GM21576 (cell line): Measurements from ENCODE around the gene TMOD2.

Experiments
- ATAC-seq: cut with Tn5 transposase; IDR thresholded peaks from one replicate; pipeline ENCODE4 v1.9.1; 2021; ENCODE audit warnings: mild to moderate bottlenecking, moderate library complexity; ENCODE audit not compliant: unreplicated experiment

TMOD2 gene

DNA sequence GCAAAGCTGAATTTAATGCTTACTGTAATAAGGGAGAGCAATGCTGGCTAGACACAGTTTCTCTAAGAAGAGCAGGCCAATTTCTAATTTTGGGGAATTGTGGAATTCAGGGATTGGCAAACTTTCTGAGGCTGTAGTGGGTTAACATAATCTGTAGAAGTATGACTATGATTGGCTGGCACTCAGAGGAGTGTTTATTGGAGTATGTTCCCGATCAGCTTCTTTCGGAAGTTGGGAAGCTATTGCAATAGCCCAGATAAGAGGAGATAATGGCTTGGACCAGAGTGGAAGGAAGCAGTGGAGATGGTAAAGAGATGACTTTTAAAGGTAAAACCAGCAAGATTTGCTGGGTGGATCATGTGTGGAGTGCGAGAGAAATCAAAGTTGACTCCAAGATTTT, 97.4 kb downstream of the TMOD2 start:
- no peak for ATAC-seq

DNA sequence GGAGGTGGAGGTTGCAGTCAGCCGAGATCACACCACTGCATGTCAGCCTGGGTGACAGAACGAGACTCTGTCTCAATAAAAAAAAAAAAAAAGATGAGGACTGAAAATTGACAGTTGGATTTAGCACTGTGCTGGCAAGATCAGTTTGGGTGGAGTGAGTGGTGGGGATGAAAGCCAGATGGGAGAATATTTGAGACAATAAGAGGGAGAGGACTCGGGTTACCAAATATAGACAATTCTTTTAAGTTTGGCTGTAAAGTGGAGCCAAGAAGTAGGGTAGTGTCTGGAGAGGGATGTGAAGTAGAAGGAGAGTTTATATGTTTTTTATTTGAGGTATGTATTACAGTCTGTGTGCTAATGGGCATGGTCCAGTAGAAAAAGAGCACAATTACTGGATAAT, 98.5 kb downstream of the TMOD2 start:
- no peak for ATAC-seq

DNA sequence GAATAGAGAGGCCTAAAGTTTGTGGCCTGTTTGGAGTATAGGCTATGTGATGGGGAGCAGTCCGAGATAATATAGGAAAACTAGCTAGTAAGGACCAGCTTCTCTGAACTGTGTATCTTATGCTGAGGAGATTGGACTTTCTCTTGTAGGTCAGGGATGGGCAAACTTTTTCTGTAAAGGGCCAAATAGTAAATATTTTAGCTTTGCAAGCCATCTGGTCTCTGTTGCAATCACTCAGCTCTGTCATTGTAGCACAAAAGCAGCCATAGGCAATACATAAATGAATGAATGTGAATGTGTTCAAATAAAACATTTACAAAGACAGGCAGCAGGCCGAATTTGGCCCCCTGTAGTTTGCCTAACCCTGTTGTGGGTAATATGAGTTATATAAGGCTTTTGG, 102.6 kb downstream of the TMOD2 start:
- no peak for ATAC-seq

DNA sequence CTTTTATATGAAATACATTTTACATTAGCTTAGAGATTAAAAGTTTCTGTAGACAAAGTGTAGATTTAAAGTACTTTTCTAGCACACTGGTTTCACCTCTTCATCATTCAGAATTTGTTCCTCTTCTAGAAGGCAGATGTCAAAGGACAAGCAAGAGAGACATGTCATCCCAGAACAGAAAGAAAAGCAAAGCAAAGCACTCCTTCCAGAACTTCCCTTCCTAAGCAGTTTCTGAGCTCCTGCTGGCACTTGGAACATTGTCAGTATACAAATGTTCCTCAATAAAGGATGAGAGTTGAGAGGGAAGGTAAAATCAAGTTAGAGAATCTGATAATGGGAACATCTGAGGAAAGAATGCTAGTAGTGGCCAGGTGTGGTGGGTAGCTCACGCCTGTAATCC, 104.2 kb downstream of the TMOD2 start:
- ATAC-seq = no peak

DNA sequence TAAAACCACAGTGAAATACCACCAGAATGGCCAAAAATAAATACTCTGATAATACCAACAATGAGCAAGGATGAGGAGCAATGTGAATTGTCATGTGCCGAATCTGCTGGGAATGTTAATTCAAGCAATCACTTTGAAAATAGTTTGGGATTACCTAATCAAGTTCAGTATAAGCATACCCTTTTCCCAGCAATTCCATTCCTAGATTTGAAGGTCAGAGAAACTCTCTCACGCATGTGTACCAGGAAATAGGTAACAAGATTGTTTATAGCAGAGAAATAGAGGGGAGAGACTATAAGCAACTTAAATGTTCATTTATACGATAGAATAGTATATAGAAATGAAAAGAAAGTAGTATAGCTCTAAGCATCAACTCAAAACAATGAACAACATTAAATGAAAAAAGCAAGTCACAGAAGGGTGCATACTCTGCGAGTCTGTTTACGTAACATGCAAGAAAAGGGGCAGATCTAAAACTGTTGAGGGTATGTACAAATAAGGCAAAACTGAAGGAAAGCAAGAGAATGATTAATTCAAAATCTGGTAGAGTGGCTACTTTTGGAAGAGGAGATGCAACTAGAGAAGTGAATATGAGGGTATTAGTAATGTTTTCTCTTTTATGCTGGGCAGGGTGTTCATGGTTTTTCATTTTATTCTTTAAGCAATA, 105.5 kb downstream of the TMOD2 start:
- ATAC-seq = no peak

DNA sequence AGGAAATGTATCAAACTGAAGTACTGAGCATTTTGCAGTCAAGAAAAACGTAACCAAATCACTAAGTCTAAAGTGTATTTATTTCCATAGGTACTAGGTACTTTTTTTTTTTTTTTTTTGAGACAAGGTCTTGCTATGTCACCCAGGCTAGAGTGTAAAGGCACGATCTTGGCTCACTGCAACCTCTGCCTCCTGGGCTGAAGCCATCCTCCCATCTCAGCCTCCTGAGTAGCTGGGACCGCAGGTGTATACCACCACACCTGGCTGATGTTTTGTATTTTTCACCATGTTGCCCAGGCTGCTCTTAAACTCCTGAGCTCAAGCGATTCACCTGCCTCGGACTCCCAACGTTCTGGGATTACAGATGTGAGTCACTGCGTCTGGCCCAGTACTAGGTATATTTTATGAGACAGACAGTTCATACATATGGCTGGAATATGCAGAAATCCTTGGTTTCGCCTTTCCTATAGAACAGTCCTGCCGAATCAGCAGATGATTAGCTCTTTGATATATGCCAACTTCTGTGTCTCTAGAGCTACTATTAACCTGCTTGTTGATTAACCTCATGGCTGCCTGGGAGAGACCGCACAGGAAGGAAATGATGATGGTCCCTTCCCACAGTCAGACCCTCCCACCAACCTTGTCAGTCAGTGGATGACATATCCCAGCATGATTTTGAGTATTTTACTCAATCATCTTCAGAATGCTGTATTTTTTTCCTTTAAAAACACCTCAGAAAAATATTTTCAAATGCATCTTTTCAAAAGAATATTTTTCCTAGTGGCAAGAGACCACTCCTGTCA, 110.4 kb downstream of the TMOD2 start:
- no peak for ATAC-seq

DNA sequence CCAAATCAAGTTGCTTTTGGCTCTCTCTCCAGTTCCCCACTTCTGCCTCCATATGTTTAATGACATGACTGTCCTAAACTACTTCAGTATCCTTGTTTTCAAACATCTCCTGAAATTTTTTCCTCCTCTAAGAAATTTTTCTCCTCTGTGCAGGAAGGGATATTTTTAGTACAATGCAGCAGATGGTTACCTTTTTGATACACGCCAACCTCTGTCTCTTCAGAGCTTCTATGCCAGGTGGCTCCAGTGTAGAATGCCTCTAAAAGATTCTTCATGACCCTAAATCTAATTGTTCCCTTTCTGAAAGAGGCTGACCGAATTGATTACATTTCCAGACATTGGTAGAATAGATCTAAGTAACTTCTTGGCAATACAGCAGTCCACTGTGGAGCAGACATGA, 111.7 kb downstream of the TMOD2 start:
- ATAC-seq = no peak

DNA sequence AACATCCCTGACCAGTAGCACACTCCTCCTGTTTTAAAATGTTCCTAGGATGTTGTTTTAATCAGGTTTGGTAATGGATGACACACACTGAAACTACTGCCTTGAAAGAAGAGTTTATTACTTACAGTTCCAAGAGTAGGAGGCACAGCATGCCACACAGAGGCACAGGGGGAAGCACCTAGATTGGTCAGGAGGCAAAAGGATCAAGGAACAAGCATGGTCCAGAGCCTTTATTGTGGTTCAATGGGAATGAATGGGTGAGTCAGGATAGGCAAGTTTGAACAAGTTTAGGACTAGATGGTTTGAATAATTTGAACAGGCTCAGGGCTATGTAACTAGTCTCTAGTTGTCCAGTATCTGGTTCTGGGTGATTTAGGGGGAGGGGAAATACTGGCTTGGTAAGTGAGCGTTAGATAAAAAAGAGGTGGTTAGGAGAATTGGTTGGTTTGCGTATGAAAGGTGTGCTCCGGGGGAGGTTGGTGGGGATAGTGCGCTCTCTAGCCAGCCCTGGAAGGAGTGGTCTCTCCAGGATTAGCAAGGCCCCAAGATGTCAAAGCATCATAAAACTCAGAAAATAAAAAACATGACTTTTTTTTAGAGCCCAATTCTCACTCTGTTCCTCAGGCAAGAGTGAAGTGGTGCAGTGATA, 113.1 kb downstream of the TMOD2 start:
- no peak for ATAC-seq

DNA sequence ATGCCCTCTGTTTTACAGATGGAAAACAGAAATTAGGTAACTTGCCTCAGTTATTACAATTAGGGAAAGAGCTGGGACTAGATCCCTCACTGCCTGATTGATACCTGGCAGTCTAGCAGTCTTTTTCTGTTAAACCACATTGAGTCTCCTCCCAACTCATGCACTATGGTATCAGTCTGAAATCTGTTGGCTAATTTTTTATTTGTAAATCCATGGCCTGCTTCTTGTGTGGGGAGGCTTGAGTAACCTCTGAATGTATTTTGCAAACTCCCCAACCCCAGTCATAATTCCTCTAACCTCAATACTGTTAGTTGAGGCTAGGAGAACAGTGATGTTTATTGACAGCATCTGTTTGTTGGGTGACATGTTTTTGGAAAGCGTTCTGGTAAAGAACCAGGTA, 113.9 kb downstream of the TMOD2 start:
- no peak for ATAC-seq
